Hypothalamus (tissue), 51 donors: ENCODE measurements around the gene IFT27.
"Not testable (repeated sequence)": the region's sequence is repeated elsewhere in the genome, so short reads cannot be mapped to it uniquely, and the experiment has no call there.

ENCODE experiments used
- DNase-seq, 51 donors: peaks; one replicate each; lab custom pipeline; 2025; lab: John Stamatoyannopoulos, UW

Gene IFT27

GRCh38 chr22:36767035-36767775 is 8.7 kb downstream of the IFT27 start:
- no peak for DNase-seq

- DNase-seq: peak in 3 of 51 donors; percentile 13 to 40 (median 19)
These were observed 9.9 kb downstream of the IFT27 start for GRCh38 chr22:36765943-36766450.

GRCh38 chr22:36765131-36765942 is 10.6 kb downstream of the IFT27 start:
- DNase-seq: peak in 1 of 51 donors; percentile 6

GRCh38 chr22:36764641-36765040 is 11.3 kb downstream of the IFT27 start:
- DNase-seq: peak in 1 of 51 donors; percentile 27

GRCh38 chr22:36764060-36764459 is 11.9 kb downstream of the IFT27 start:
- no peak for DNase-seq

- no peak for DNase-seq
These were observed 12.3 kb downstream of the IFT27 start for GRCh38 chr22:36763576-36763975.

- no peak for DNase-seq
These were observed 13.1 kb downstream of the IFT27 start for GRCh38 chr22:36762687-36763260.

GRCh38 chr22:36761553-36762240 is 14.2 kb downstream of the IFT27 start:
- no peak for DNase-seq

GRCh38 chr22:36760786-36761185 is 15.1 kb downstream of the IFT27 start:
- no peak for DNase-seq

- DNase-seq: no peak
These were observed 16.3 kb downstream of the IFT27 start for GRCh38 chr22:36759481-36760159.

- no peak for DNase-seq
These were observed 17.1 kb downstream of the IFT27 start for GRCh38 chr22:36758792-36759271.

GRCh38 chr22:36757668-36758211 is 18.2 kb downstream of the IFT27 start:
- DNase-seq: peak in 45 of 51 donors; percentile 6 to 86 (median 46)

GRCh38 chr22:36756746-36757655 is 18.9 kb downstream of the IFT27 start:
- DNase-seq: no peak

GRCh38 chr22:36756031-36756430 is 19.9 kb downstream of the IFT27 start:
- DNase-seq: no peak

- no peak for DNase-seq
These were observed 20.6 kb downstream of the IFT27 start for GRCh38 chr22:36755316-36755715.

- DNase-seq: not testable (repeated sequence)
These were observed 21.0 kb downstream of the IFT27 start for GRCh38 chr22:36754881-36755280.

- no peak for DNase-seq
These were observed 22.0 kb downstream of the IFT27 start for GRCh38 chr22:36753916-36754315.

- no peak for DNase-seq
These were observed 22.7 kb downstream of the IFT27 start for GRCh38 chr22:36753120-36753802.
